GM23338 (cell line): ENCODE data around the gene TIMM10. TPM values are rescaled to one million over a fixed set of nuclear protein-coding genes. Genes with fewer than 3 reads are reported as not detected.
A peak's percentile ranks its signal among the peaks of the same experiment; 100 is the strongest.

Experiments
- ATAC-seq: fragments of 200-7000 bp; cut with Tn5 transposase; 3 replicates; pipeline ENCODE4 v1.9.1; 2020
- DNase-seq: peaks from one replicate; pipeline ENCODE4 v3.0.0-alpha.2; 2015; ENCODE audit warnings: low spot score
- H2AFZ ChIP-seq: fragments of 200-600 bp; sonication (generic); 2 replicates; pipeline ENCODE4 v1.8.0; 2016; ENCODE audit warnings: antibody characterized with exemption, mild to moderate bottlenecking, moderate library complexity
- H3F3A ChIP-seq: fragments of 200-600 bp; sonication (generic); replicated peaks from 2 replicates; pipeline ENCODE4 v1.8.0; 2017; ENCODE audit warnings: antibody characterized with exemption, mixed run types, low read depth
- H3K27ac ChIP-seq: fragments of 200-600 bp; sonication (generic); 2 replicates; pipeline ENCODE4 v1.6.1; 2016; ENCODE audit warnings: low read depth
- H3K27me3 ChIP-seq: fragments of 200-600 bp; sonication (generic); 2 replicates; pipeline ENCODE4 v1.8.0; 2016; ENCODE audit warnings: mild to moderate bottlenecking, mixed run types, moderate library complexity; ENCODE audit not compliant: insufficient read depth
- H3K36me3 ChIP-seq: fragments of 200-600 bp; sonication (generic); 2 replicates; pipeline ENCODE4 v1.8.0; 2016; ENCODE audit warnings: mild to moderate bottlenecking; ENCODE audit not compliant: insufficient read depth
- H3K4me1 ChIP-seq: fragments of 200-600 bp; sonication (generic); 2 replicates; pipeline ENCODE4 v1.8.0; 2016; ENCODE audit warnings: mild to moderate bottlenecking, moderate library complexity; ENCODE audit not compliant: insufficient read depth
- H3K4me2 ChIP-seq: fragments of 200-600 bp; sonication (generic); 2 replicates; pipeline ENCODE4 v1.7.1; 2017; ENCODE audit warnings: mixed run types
- H3K4me3 ChIP-seq: fragments of 200-600 bp; sonication (generic); 2 replicates; pipeline ENCODE4 v1.6.1; 2016; ENCODE audit warnings: mixed run types
- H3K79me2 ChIP-seq: fragments of 200-600 bp; sonication (generic); replicated peaks from 2 replicates; pipeline ENCODE4 v1.8.0; 2017; ENCODE audit warnings: mild to moderate bottlenecking; ENCODE audit not compliant: insufficient read depth
- H3K9me2 ChIP-seq: fragments of 200-600 bp; sonication (generic); 2 replicates; pipeline ENCODE4 v1.8.0; 2017; ENCODE audit not compliant: insufficient read depth
- H4K20me1 ChIP-seq: fragments of 200-600 bp; sonication (generic); replicated peaks from 2 replicates; pipeline ENCODE4 v1.8.0; 2017; ENCODE audit warnings: mild to moderate bottlenecking; ENCODE audit not compliant: insufficient read depth
- H3K27ac Mint-ChIP-seq: 2 replicates; pipeline ENCODE4 v1.8.0; 2020; ENCODE audit warnings: inconsistent platforms, mild to moderate bottlenecking, moderate library complexity, mixed read lengths
- H3K27me3 Mint-ChIP-seq: 3 replicates; pipeline ENCODE4 v1.8.0; 2022; ENCODE audit warnings: low read depth, mild to moderate bottlenecking, moderate library complexity, mixed read lengths, inconsistent platforms; ENCODE audit not compliant: insufficient read depth, poor library complexity
- H3K36me3 Mint-ChIP-seq: 3 replicates; pipeline ENCODE4 v1.8.0; 2021; ENCODE audit warnings: low read depth, mild to moderate bottlenecking, inconsistent platforms, moderate library complexity, mixed read lengths
- H3K4me1 Mint-ChIP-seq: 3 replicates; pipeline ENCODE4 v1.8.0; 2020; ENCODE audit warnings: mild to moderate bottlenecking, inconsistent platforms, mixed read lengths
- H3K4me3 Mint-ChIP-seq: 3 replicates; pipeline ENCODE4 v1.8.0; 2021; ENCODE audit warnings: moderate library complexity, mild to moderate bottlenecking, inconsistent platforms, mixed read lengths
- H3K9me3 Mint-ChIP-seq: 3 replicates; pipeline ENCODE4 v1.8.0; 2020; ENCODE audit warnings: moderate library complexity, mild to moderate bottlenecking, inconsistent platforms, mixed read lengths
- CTCF ChIP-seq, 2 experiments: fragments of 200-600 bp in 1 of 2; sonication (generic) in 1 of 2; conservative IDR thresholded peaks; 2 replicates each; pipeline versions ENCODE4 v1.5.1 to v1.6.1; 2016 to 2017; ENCODE audit warnings: antibody characterized with exemption in 2 of 2, low read depth in 2 of 2, mild to moderate bottlenecking in 2 of 2, moderate library complexity in 1 of 2
- ETS1 ChIP-seq: IDR thresholded peaks from 2 replicates; pipeline ENCODE4 v1.6.1; 2016; ENCODE audit warnings: antibody characterized with exemption
- EZH2 ChIP-seq: fragments of 200-600 bp; sonication (generic); IDR thresholded peaks from one replicate; pipeline ENCODE4 v1.8.0; 2017; ENCODE audit warnings: antibody characterized with exemption, mild to moderate bottlenecking, low read depth; ENCODE audit not compliant: unreplicated experiment
- NANOG ChIP-seq: IDR thresholded peaks from 2 replicates; pipeline ENCODE4 v1.6.1; 2016; ENCODE audit warnings: antibody characterized with exemption, borderline replicate concordance
- POLR2AphosphoS5 ChIP-seq: IDR thresholded peaks from 2 replicates; pipeline ENCODE4 v1.6.1; 2016; ENCODE audit warnings: antibody characterized with exemption, low read depth
- REST ChIP-seq: IDR thresholded peaks from one replicate; pipeline ENCODE4 v1.6.1; 2018; ENCODE audit warnings: antibody characterized with exemption; ENCODE audit not compliant: unreplicated experiment
- ZNF114 ChIP-seq: fragments of 250-450 bp; sonication (Bioruptor Pico); IDR thresholded peaks from 2 replicates; pipeline ENCODE4 v1.5.0; 2020; ENCODE audit warnings: mild to moderate bottlenecking, moderate library complexity
- ZNF331 ChIP-seq: fragments of 250-450 bp; sonication (Bioruptor Pico); IDR thresholded peaks from 2 replicates; pipeline ENCODE4 v1.5.0; 2020; ENCODE audit warnings: low read depth, mild to moderate bottlenecking, moderate library complexity
- polyA plus RNA-seq: library from polyadenylated mRNA; unstranded; fragments of >200 nt; fragmentation: Nextera tagmentation; extraction: Ambion mirVana; gene quantifications from 2 replicates; pipeline ENCODE4 v1.2.1, GENCODE V29; 2016
- total RNA-seq: library from RNA; depleted of rRNA; stranded (reverse); fragments of >200 nt; shearing (Covaris generic); gene quantifications from 2 replicates; pipeline ENCODE4 v1.2.3, GENCODE V29; 2014

Gene TIMM10
- total and polyA plus RNA-seq, 2 experiments from 2014 or later: 59.1 to 194 TPM

GRCh38 chr11:57515332-57516060 is 15.1 kb downstream of the TIMM10 start, which contains the start of gene SLC43A1:
Gene SLC43A1 (minus strand): TSS chr11:57515702. CDS start chr11:57514111, 1,591 bp downstream.
- Mint-ChIP-seq H3K4me1 (peaks cover 26% of the 10 kb centered on the region), H3K9me3 (no peaks in the 10 kb centered on the region; the same call in 2 of the 3 replicates), H3K4me3 (peak within 1 kb of the TSS; percentile 89), H3K27ac (0 out of 2 replicates have a peak within 1 kb of the TSS, but pooled peaks have one; percentile 10), H3K27me3 (peaks cover 16% of the 10 kb centered on the region), H3K36me3 (peaks cover 16% of the 10 kb centered on the region)
- H3F3A ChIP-seq: peaks cover 6% of the 10 kb centered on the region; the same call in 1 of the 2 replicates
- H3K36me3 ChIP-seq: no peaks in the 10 kb centered on the region
- no peak within 1 kb of the TSS for H3K27ac ChIP-seq
- TF ChIP-seq ZNF331 (CRISPR knock-in tag): no peak
- TF ChIP-seq REST: no peak
- peak; percentile 63 for TF ChIP-seq POLR2AphosphoS5
- 0 out of 2 replicates have a peak, but pooled peaks have one; percentile 33 for TF ChIP-seq ETS1
- TF ChIP-seq EZH2: no peak
- no peak for TF ChIP-seq CTCF (conservative IDR thresholded peaks at IDR 0.05; ENCODE audit: low read depth in 2 of 2)
- TF ChIP-seq NANOG: no peak
- TF ChIP-seq ZNF114 (CRISPR knock-in tag): no peak
- H2AFZ ChIP-seq: peak within 1 kb of the TSS; percentile 96
- peaks cover 11% of the 10 kb centered on the region for H3K4me1 ChIP-seq
- ATAC-seq: peak; percentile 38
- H4K20me1 ChIP-seq: no peaks in the 10 kb centered on the region
- H3K4me2 ChIP-seq: peak within 1 kb of the TSS; percentile 97
- H3K9me2 ChIP-seq: no peaks in the 10 kb centered on the region
- peaks cover 24% of the 10 kb centered on the region for H3K79me2 ChIP-seq
- peak; percentile 57 for DNase-seq
- H3K4me3 ChIP-seq: peak within 1 kb of the TSS; percentile 86
- peaks cover 17% of the 10 kb centered on the region for H3K27me3 ChIP-seq
